Esophagus muscularis mucosa (tissue), 4 donors: ENCODE results near the gene GTF2F1.

Experiments
- CTCF ChIP-seq, 3 experiments: fragments of 200-600 bp in 2 of 3; fragments of 450-650 bp in 1 of 3; sonication (generic) in 2 of 3; IDR thresholded peaks; one replicate each; pipeline ENCODE4 v1.5.1; 2017 to 2019; ENCODE audit warnings: antibody characterized with exemption in 3 of 3, mild to moderate bottlenecking in 2 of 3, moderate library complexity in 1 of 3
- EP300 ChIP-seq: sonication (generic); formaldehyde crosslinking; IDR thresholded peaks from one replicate; pipeline ENCODE4 v1.6.1; 2017; ENCODE audit warnings: antibody characterized with exemption
- POLR2A ChIP-seq: fragments of 450-650 bp; IDR thresholded peaks from one replicate; pipeline ENCODE4 v1.6.1; 2017; ENCODE audit warnings: antibody characterized with exemption, moderate library complexity, mild to moderate bottlenecking, low read depth
- POLR2AphosphoS5 ChIP-seq, 2 donors: sonication (generic); formaldehyde crosslinking; IDR thresholded peaks; one replicate each; pipeline ENCODE4 v1.6.1; 2017; ENCODE audit warnings: antibody characterized with exemption in 2 of 2

- TF ChIP-seq CTCF (IDR thresholded peaks at IDR 0.05) (peak in 1 of 3 experiments; percentile 47), POLR2A (no peak), EP300 (no peak), POLR2AphosphoS5 (IDR thresholded peaks at IDR 0.05) (no peak)
Measured at GRCh38 chr19:6354098-6354674, 38.8 kb downstream of the GTF2F1 start.
